Gastrocnemius medialis (tissue), 4 donors: Measurements from ENCODE around the gene PLA2G15. TPM values are rescaled to one million over a fixed set of nuclear protein-coding genes. Genes with fewer than 3 reads are reported as not detected.

Experiments used
- ATAC-seq, 2 donors: fragments of 150-250 bp; one replicate each; pipeline ENCODE4 v1.9.1; 2016
- DNase-seq, 2 donors: peaks; one replicate each; pipeline ENCODE4 v3.0.0-alpha.2; 2019
- H3K27ac ChIP-seq, 4 donors: fragments of 200-600 bp; sonication (generic); 1 replicate in 1 of 4; 2 replicates in 3 of 4; pipeline ENCODE4 v1.5.1; 2016 to 2018; ENCODE audit warnings: mild to moderate bottlenecking in 2 of 4, moderate library complexity in 1 of 4
- H3K27me3 ChIP-seq, 3 donors: fragments of 200-600 bp; sonication (generic) in 2 of 3; 1 replicate in 1 of 3; 2 replicates in 2 of 3; pipeline versions ENCODE4 v1.5.1 to v1.6.0; 2016 to 2019; ENCODE audit warnings: mild to moderate bottlenecking in 1 of 3, moderate library complexity in 1 of 3
- H3K36me3 ChIP-seq, 2 donors: fragments of 200-600 bp; sonication (generic) in 1 of 2; one replicate each; pipeline ENCODE4 v1.5.1; 2017 to 2018
- H3K4me1 ChIP-seq, 2 donors: fragments of 200-600 bp; sonication (generic) in 1 of 2; one replicate each; pipeline ENCODE4 v1.5.1; 2016 to 2017; ENCODE audit warnings: mild to moderate bottlenecking in 2 of 2
- H3K4me3 ChIP-seq, 4 donors: fragments of 200-600 bp; sonication (generic) in 3 of 4; 1 replicate in 1 of 4; 2 replicates in 3 of 4; pipeline ENCODE4 v1.5.1; 2016 to 2019; ENCODE audit warnings: mild to moderate bottlenecking in 2 of 4
- H3K9me3 ChIP-seq, 3 donors: fragments of 200-600 bp; sonication (generic) in 2 of 3; 1 replicate in 1 of 3; 2 replicates in 2 of 3; pipeline ENCODE4 v1.5.1; 2016 to 2019
- POLR2A ChIP-seq, 2 donors: fragments of 450-650 bp; IDR thresholded peaks; one replicate each; pipeline ENCODE4 v1.6.1; 2017; ENCODE audit warnings: antibody characterized with exemption in 2 of 2, mild to moderate bottlenecking in 2 of 2, moderate library complexity in 2 of 2
- in situ Hi-C, 4 donors: fragments of 200-750 bp; cut with MboI; loops; one replicate each; pipeline versions ENCODE4 v1.15.0 to v1.8.0; 2017; ENCODE audit warnings: low sequenced_read_pairs in 4 of 4
- intact Hi-C: fragments of 100-400 bp; cut with DNase I; formaldehyde crosslinking; loops from one replicate; pipeline ENCODE4 v1.15.1; 2023; ENCODE audit warnings: low total_unique reads
- total RNA-seq, 4 donors: library from RNA; depleted of rRNA; stranded (reverse); fragments of >200 nt; gene quantifications; one replicate each; pipeline versions ENCODE4 v1.1.0 to v1.2.3, GENCODE V29; 2016
- TF ChIP-seq, protein P1 (sequence below), 5 experiments: fragments of 450-650 bp in 3 of 5; fragments of 200-600 bp in 2 of 5; sonication (generic) in 2 of 5; IDR thresholded peaks in 4 of 5; conservative IDR thresholded peaks in 1 of 5; 1 replicate in 4 of 5; 2 replicates in 1 of 5; pipeline ENCODE4 v1.5.1; 2016 to 2019; ENCODE audit warnings: antibody characterized with exemption in 5 of 5, mild to moderate bottlenecking in 3 of 5, moderate library complexity in 3 of 5

The PLA2G15 gene
- total RNA-seq, 4 donors from 2014 or later, result 67.8 to 91.3 (median 84.8) TPM

DNA sequence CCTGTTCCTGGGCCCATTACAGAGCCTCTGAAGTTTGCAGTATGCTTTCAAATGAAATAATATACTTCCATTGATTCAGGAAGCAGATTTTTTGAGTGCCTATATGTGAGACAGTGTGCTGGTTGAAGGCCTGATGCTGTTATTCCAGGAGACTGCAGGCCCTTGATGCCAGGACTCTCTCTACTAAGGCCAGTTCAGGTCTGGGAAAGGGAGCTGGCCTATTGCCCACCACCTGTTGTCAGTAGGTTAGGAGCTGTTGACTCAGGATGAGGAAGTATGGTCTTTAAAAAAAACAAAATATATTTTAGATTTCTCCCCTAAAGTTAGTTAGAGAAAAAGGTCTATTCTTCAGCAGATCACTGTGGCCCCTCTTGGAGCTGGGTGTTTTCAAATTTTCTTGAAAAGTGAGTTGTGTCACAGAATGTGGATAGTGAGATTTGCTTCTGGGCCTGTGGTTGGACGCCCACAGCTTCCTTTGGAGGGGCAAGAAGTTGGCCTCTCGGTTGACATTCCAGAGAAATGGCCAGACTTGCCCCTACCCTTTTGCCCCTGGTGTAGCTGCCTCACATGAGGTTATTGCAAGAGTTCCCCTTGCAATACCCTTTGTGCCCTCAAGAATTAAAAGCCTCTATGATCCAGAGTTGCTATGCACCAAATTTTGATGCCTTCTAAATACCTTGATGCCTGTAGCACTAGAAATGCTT lies 17.2 kb upstream of the PLA2G15 start:
- peak overlapping the region; percentile 68 to 85 (median 75) for H3K27ac ChIP-seq
- H3K36me3 ChIP-seq, result no peaks in the 10 kb centered on the region
- in situ Hi-C loops, result loop anchor here in 2 of 4 donors (5.0 to 25.0 kb wide), 2 partner anchors 136 to 416 kb away; partner anchors contain the start of genes RANBP10 (in 1 of the 2) and TSNAXIP1 (in 1 of the 2)
- ATAC-seq, result peak; percentile 75 to 77
- peaks cover 32 to 34% of the 10 kb centered on the region in 2 donors for H3K4me1 ChIP-seq
- intact Hi-C loops, result loop anchor here (1.0 to 2.0 kb wide), 2 partner anchors 134 to 235 kb away; no protein-coding TSS in a partner anchor
- no peak overlapping the region for H3K4me3 ChIP-seq
- H3K9me3 ChIP-seq, result no peaks in the 10 kb centered on the region
- no peaks in the 10 kb centered on the region for H3K27me3 ChIP-seq
- no peak for TF ChIP-seq POLR2A (IDR thresholded peaks at IDR 0.05)
- TF ChIP-seq, protein P1, sequence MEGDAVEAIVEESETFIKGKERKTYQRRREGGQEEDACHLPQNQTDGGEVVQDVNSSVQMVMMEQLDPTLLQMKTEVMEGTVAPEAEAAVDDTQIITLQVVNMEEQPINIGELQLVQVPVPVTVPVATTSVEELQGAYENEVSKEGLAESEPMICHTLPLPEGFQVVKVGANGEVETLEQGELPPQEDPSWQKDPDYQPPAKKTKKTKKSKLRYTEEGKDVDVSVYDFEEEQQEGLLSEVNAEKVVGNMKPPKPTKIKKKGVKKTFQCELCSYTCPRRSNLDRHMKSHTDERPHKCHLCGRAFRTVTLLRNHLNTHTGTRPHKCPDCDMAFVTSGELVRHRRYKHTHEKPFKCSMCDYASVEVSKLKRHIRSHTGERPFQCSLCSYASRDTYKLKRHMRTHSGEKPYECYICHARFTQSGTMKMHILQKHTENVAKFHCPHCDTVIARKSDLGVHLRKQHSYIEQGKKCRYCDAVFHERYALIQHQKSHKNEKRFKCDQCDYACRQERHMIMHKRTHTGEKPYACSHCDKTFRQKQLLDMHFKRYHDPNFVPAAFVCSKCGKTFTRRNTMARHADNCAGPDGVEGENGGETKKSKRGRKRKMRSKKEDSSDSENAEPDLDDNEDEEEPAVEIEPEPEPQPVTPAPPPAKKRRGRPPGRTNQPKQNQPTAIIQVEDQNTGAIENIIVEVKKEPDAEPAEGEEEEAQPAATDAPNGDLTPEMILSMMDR (IDR thresholded peaks at IDR 0.05 in 4 of 5, conservative IDR thresholded peaks at IDR 0.05 in 1 of 5), result peak in 3 of 5 experiments; percentile 11 to 30 (median 23)
- peak; percentile 82 to 88 for DNase-seq

DNA sequence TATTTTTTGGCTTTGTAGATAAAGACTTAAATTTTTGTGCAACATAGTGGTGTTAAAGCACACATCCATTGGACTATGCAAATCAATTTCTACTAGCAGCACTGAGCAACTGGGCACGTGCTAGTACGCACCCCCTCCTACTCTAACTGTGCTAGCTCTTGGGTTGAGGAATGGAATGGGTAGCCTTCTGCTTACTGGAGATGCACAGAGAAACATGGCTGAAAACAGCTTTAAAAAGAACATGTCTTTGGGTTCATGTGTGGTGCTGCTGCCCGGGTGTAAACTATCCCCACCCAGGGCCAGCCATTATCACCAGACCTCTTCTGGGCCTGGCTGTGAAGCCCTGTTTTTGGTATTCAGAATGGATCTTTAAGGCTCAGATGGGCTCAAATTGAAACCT lies 16.5 kb upstream of the PLA2G15 start:
- no peak overlapping the region for H3K4me3 ChIP-seq
- no peaks in the 10 kb centered on the region for H3K27me3 ChIP-seq
- no peaks in the 10 kb centered on the region for H3K9me3 ChIP-seq
- TF ChIP-seq, protein P1 (IDR thresholded peaks at IDR 0.05 in 4 of 5, conservative IDR thresholded peaks at IDR 0.05 in 1 of 5), result no peak
- no peak for TF ChIP-seq POLR2A (IDR thresholded peaks at IDR 0.05)
- no peak for DNase-seq
- H3K27ac ChIP-seq, result peak overlapping the region; percentile 68 to 85 (median 75)
- H3K36me3 ChIP-seq, result no peaks in the 10 kb centered on the region
- in situ Hi-C loops (loop anchor here in 2 of 4 donors (5.0 to 25.0 kb wide), 2 partner anchors 136 to 416 kb away; partner anchors contain the start of genes RANBP10 (in 1 of the 2) and TSNAXIP1 (in 1 of the 2)), intact Hi-C loops (loop anchor here (1.0 to 2.0 kb wide), 3 partner anchors 134 to 236 kb away; no protein-coding TSS in a partner anchor)
- ATAC-seq, result no peak
- peaks cover 32 to 34% of the 10 kb centered on the region in 2 donors for H3K4me1 ChIP-seq

DNA sequence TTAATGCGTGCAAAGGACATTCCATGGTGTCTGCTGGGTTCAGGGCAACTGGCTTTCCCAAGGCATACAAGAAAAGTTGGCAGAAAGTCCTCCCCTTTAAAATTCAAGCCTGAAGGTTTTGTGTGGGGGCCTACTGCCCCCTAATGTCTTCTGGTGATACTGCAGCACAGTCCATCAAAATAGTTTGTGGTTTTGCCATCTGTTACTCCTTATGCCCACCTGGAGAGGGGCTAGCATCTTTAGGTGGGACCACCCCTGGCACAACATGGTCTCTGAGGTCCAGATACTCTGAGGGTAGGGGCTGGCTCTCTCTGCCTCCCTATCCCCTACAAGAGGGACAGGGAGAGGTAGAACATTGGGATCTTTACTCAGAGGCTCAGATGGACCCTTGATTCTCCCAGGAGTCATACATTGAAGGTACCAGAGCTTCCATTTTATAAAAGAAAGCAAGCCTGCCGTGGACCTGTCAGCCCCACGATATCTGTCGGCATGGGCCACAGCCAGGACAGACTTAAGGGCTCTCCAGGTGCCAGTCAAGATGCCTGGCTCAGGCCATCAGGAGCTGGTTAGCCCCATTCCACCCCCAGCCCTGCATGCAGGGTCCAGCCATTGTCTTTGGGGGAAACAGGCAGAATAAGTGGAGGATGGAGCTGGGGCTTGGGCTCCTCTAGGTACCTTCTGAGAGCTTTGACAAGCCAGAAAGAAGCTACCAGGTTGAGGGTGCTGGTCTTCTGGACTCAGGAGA lies 15.6 kb upstream of the PLA2G15 start:
- Histone ChIP-seq H3K27ac (peak overlapping the region; percentile 68 to 85 (median 75)), H3K36me3 (no peaks in the 10 kb centered on the region), H3K4me1 (peaks cover 32 to 34% of the 10 kb centered on the region in 2 donors), H3K9me3 (no peaks in the 10 kb centered on the region), H3K4me3 (no peak overlapping the region), H3K27me3 (no peaks in the 10 kb centered on the region)
- in situ Hi-C loops, result loop anchor here in 2 of 4 donors (5.0 to 25.0 kb wide), 2 partner anchors 137 to 417 kb away; partner anchors contain the start of genes RANBP10 (in 1 of the 2) and TSNAXIP1 (in 1 of the 2)
- ATAC-seq (peak; percentile 63 to 73), DNase-seq (peak in 1 of 2 donors; percentile 63)
- intact Hi-C loops, result loop anchor here (1.0 to 2.0 kb wide), 2 partner anchors 160 to 237 kb away; no protein-coding TSS in a partner anchor
- TF ChIP-seq, protein P1 (IDR thresholded peaks at IDR 0.05 in 4 of 5, conservative IDR thresholded peaks at IDR 0.05 in 1 of 5), result peak; percentile 85 to 94 (median 93)
- no peak for TF ChIP-seq POLR2A (IDR thresholded peaks at IDR 0.05)

DNA sequence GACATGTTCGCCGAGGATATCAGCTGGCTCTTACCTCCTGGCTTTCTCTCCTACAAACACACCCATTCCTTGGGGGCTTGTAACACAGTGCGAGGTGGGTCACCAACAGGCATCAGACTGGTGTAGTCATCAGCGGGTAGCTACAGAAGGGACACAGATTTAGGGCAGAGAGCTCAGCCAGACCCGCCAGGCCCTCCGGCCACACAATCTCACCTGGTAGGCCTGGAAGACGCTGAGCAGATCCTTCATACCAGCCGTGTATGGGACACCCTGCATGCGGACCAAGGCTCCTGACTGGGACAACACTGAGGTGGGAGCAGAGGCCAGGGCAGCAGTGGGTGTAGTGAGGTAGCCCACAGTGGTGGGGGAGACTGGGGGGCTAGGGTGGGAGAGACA lies 15.0 kb upstream of the PLA2G15 start:
- no peak for DNase-seq
- Histone ChIP-seq H3K27me3 (no peaks in the 10 kb centered on the region), H3K4me3 (no peak overlapping the region), H3K36me3 (no peaks in the 10 kb centered on the region), H3K4me1 (peaks cover 32 to 34% of the 10 kb centered on the region in 2 donors), H3K9me3 (no peaks in the 10 kb centered on the region), H3K27ac (peak overlapping the region in 2 of 4 donors; percentile 68 to 85)
- TF ChIP-seq POLR2A (IDR thresholded peaks at IDR 0.05), result no peak
- TF ChIP-seq, protein P1 (IDR thresholded peaks at IDR 0.05 in 4 of 5, conservative IDR thresholded peaks at IDR 0.05 in 1 of 5), result no peak
- ATAC-seq, result no peak
- in situ Hi-C loops (loop anchor here in 1 of 4 donors (25.0 kb wide), 1 partner anchor 418 kb away; the partner anchor contains the start of genes RANBP10 and TSNAXIP1), intact Hi-C loops (no loop called here)
